Measurements from ENCODE around the gene CPEB1. TPM values are rescaled to one million over a fixed set of nuclear protein-coding genes. Genes with fewer than 3 reads are reported as not detected.

The CPEB1 gene
- total and polyA plus RNA-seq, 10 donors, result 0.09 to 1.2 (median 0.46) TPM

DNA sequence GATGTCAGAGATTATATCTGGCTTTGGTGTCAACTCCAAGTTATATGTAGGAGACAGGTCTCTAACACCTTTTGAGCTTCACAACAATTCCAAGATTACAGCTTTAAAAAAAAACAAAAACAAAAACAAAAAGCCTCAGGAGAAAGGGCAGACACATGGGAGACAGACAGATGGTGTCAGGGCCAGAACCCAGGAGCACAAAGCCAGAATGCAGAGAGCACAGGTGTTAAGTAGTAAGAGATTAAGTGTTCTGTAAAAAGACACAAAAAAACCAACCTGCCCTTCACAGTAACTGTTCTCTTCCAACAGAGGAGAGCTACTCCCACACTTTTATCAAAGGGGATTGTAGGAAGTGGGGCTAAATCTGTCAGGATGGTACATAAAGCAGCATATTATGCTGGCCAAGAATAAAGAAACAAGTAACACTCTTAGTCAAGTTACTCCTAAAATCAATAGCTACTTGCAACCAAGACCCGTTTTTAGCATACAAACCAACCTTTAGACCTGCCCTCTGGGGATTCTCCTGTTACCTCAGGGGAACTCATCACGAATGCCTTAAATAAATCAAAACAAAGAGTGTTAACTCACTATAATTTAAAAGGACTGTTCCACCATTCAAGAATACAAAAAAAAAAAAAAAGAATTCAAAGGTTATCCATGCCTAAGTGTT is 5.9 kb downstream of the CPEB1 start:
- Histone ChIP-seq H3K36me3 (no peaks in the 10 kb centered on the region), H3K27ac (no peak overlapping the region), H3K27me3 (replicated peaks in 1 of 7) (peaks cover 0 to 93% (median 53%) of the 10 kb centered on the region in 7 donors), H3K4me1 (peaks cover under 1 to 4% (median 3%) of the 10 kb centered on the region in 6 donors), H3K9me3 (no peaks in the 10 kb centered on the region), H3K4me3 (no peak overlapping the region)
- DNase-seq, result no peak
- 40 to 75% (median 46%) methylated on average over 2 of the region's 2 CpGs for WGBS, 5 donors
- TF ChIP-seq, protein P1, sequence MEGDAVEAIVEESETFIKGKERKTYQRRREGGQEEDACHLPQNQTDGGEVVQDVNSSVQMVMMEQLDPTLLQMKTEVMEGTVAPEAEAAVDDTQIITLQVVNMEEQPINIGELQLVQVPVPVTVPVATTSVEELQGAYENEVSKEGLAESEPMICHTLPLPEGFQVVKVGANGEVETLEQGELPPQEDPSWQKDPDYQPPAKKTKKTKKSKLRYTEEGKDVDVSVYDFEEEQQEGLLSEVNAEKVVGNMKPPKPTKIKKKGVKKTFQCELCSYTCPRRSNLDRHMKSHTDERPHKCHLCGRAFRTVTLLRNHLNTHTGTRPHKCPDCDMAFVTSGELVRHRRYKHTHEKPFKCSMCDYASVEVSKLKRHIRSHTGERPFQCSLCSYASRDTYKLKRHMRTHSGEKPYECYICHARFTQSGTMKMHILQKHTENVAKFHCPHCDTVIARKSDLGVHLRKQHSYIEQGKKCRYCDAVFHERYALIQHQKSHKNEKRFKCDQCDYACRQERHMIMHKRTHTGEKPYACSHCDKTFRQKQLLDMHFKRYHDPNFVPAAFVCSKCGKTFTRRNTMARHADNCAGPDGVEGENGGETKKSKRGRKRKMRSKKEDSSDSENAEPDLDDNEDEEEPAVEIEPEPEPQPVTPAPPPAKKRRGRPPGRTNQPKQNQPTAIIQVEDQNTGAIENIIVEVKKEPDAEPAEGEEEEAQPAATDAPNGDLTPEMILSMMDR (IDR thresholded peaks at IDR 0.05 in 8 of 11, conservative IDR thresholded peaks at IDR 0.05 in 3 of 11), result no peak
- TF ChIP-seq POLR2A (IDR thresholded peaks at IDR 0.05) (no peak), POLR2AphosphoS5 (IDR thresholded peaks at IDR 0.05) (no peak)
- intact Hi-C loops (cut with DNase I; ENCODE audit: low total_unique reads), result no loop called here

DNA sequence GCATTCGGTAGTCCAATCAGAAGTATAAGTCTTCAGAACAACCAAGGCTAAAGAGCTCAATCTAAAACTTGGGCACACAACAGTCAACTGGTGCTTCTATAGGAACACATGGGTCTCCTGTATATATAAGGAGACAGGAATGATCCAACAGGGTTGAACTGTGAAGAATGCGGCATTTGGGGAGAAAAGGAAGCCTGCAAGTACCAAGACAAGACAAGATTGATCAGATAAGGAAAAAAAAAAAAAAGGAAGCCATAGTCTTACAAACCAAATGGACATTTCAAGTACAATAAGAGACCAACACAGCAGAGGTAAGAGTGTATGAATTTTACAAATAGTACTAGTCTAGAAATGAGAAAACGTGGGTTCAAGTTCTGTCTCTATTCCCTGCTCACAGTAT is 6.5 kb downstream of the CPEB1 start:
- Histone ChIP-seq H3K27ac (no peak overlapping the region), H3K4me3 (no peak overlapping the region), H3K27me3 (replicated peaks in 1 of 7) (peaks cover 0 to 93% (median 53%) of the 10 kb centered on the region in 7 donors), H3K36me3 (no peaks in the 10 kb centered on the region), H3K4me1 (no peaks in the 10 kb centered on the region), H3K9me3 (no peaks in the 10 kb centered on the region)
- 52 to 55% (median 54%) methylated on average over 3 of the region's 3 CpGs for WGBS, 5 donors
- no peak for DNase-seq
- intact Hi-C loops (cut with DNase I; ENCODE audit: low total_unique reads), result no loop called here
- no peak for TF ChIP-seq POLR2AphosphoS5 (IDR thresholded peaks at IDR 0.05)

DNA sequence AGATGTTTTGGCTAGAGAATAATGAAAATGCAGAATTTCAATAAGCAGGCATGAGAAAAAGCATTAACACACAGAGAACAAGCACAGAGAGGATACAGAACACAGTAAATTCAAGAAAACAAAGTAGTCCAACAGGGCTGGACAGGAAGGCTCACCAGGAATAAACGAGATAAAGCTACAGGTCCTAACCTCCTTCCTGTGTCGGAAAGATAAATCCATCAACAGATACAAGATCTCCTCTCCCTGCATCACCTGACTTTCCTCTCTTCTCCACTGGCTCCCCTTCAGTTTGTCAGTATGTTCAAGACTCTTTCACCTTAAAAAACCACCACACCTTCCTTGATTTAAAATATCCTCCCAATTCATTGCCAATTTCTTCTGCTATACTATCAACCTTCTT is 11.4 kb downstream of the CPEB1 start:
- H3K4me1 ChIP-seq, result no peaks in the 10 kb centered on the region
- TF ChIP-seq POLR2A (IDR thresholded peaks at IDR 0.05), result no peak
- TF ChIP-seq, protein P1 (IDR thresholded peaks at IDR 0.05 in 8 of 11, conservative IDR thresholded peaks at IDR 0.05 in 3 of 11), result no peak
- no peak for TF ChIP-seq POLR2AphosphoS5 (IDR thresholded peaks at IDR 0.05)
- no peaks in the 10 kb centered on the region for H3K9me3 ChIP-seq
- intact Hi-C loops (cut with DNase I; ENCODE audit: low total_unique reads), result no loop called here
- 26 to 49% (median 48%) methylated on average over 2 of the region's 2 CpGs for WGBS, 5 donors
- H3K36me3 ChIP-seq, result no peaks in the 10 kb centered on the region
- DNase-seq, result no peak
- peaks cover 0 to 54% (median 16%) of the 10 kb centered on the region in 7 donors for H3K27me3 ChIP-seq (replicated peaks in 1 of 7)
- H3K27ac ChIP-seq, result no peak overlapping the region
- no peak overlapping the region for H3K4me3 ChIP-seq

DNA sequence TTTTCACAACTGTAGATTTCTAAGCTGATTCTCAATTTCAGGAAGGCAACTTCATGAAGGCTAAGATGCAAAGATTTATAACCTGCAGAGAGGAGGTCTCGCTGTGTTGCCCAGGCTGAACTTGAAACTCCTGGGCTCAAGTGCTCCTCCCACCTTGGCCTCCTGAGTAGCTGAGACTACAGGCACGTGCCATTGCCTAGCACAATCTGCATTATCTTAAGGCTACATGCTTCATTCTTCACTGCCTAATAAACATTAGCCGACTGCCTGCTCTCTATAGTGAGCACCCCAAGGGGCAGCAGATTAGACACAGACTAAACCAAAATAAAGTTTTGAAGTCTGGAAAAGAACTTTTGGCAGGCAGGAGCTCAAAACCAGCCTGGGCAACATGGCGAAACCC is 17.1 kb downstream of the CPEB1 start:
- Histone ChIP-seq H3K36me3 (no peaks in the 10 kb centered on the region), H3K4me3 (no peak overlapping the region), H3K27ac (no peak overlapping the region), H3K27me3 (replicated peaks in 1 of 7) (peaks cover 0 to 4% (median 0%) of the 10 kb centered on the region in 7 donors), H3K9me3 (no peaks in the 10 kb centered on the region), H3K4me1 (no peaks in the 10 kb centered on the region)
- 57 to 88% (median 77%) methylated on average over 4 of the region's 4 CpGs for WGBS, 5 donors
- TF ChIP-seq POLR2A (IDR thresholded peaks at IDR 0.05) (no peak), POLR2AphosphoS5 (IDR thresholded peaks at IDR 0.05) (no peak)
- no peak for DNase-seq
- intact Hi-C loops (cut with DNase I; ENCODE audit: low total_unique reads), result no loop called here

DNA sequence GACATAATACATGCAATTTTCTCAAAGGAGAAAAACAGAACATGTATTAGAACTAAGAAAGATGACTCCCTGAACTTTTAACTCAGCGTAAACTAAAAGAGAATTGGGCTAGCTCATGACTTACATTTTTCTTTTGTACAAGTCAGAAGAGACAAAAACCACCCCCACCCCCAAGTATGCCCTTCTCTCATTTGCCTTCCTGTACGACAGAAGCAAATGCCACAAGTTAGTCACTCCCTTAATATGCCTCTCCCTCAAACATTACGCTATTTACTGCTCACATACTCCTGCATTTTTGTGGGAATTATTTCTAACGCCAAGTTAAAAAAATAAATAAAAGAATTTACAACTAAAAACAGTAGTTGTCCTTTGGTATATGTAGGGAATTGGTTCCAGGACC is 22.0 kb downstream of the CPEB1 start:
- 79 to 84% (median 81%) methylated on average over 4 of the region's 4 CpGs for WGBS, 5 donors
- no peak overlapping the region for H3K4me3 ChIP-seq
- H3K36me3 ChIP-seq, result no peaks in the 10 kb centered on the region
- no peak for TF ChIP-seq POLR2A (IDR thresholded peaks at IDR 0.05)
- TF ChIP-seq, protein P1 (IDR thresholded peaks at IDR 0.05 in 8 of 11, conservative IDR thresholded peaks at IDR 0.05 in 3 of 11), result no peak
- no peak for TF ChIP-seq POLR2AphosphoS5 (IDR thresholded peaks at IDR 0.05)
- no peaks in the 10 kb centered on the region for H3K9me3 ChIP-seq
- intact Hi-C loops (cut with DNase I; ENCODE audit: low total_unique reads), result no loop called here
- no peaks in the 10 kb centered on the region for H3K27me3 ChIP-seq (replicated peaks in 1 of 7)
- no peaks in the 10 kb centered on the region for H3K4me1 ChIP-seq
- H3K27ac ChIP-seq, result no peak overlapping the region
- no peak for DNase-seq
